Measurements from ENCODE around the gene RAB3IL1. TPM values are rescaled to one million over a fixed set of nuclear protein-coding genes. Genes with fewer than 3 reads are reported as not detected.

The RAB3IL1 gene
- total and polyA plus RNA-seq, 2 of the 13 experiments (the other 11 are each of a cell fraction or from before 2014, with no cell fraction given), result 1.2 to 2.0 TPM

- TF ChIP-seq ZNF337 (CRISPR knock-in tag; IDR thresholded peaks at IDR 0.05; ENCODE audit: borderline replicate concordance, low read depth), result no peak
- peak; percentile 64 for TF ChIP-seq TCF7 (IDR thresholded peaks at IDR 0.05; ENCODE audit: low read depth)
- no peak for TF ChIP-seq SOX13 (IDR thresholded peaks at IDR 0.05)
- TF ChIP-seq SOX13 (CRISPR knock-in tag; conservative IDR thresholded peaks at IDR 0.05 in 1 of 2, IDR thresholded peaks at IDR 0.05 in 1 of 2), result 0 out of 4 replicates have a peak, but pooled peaks of 1 of the 2 experiments have one; percentile 18
- no peak for TF ChIP-seq ZNF629 (CRISPR knock-in tag; conservative IDR thresholded peaks at IDR 0.05)
- TF ChIP-seq, protein P1, sequence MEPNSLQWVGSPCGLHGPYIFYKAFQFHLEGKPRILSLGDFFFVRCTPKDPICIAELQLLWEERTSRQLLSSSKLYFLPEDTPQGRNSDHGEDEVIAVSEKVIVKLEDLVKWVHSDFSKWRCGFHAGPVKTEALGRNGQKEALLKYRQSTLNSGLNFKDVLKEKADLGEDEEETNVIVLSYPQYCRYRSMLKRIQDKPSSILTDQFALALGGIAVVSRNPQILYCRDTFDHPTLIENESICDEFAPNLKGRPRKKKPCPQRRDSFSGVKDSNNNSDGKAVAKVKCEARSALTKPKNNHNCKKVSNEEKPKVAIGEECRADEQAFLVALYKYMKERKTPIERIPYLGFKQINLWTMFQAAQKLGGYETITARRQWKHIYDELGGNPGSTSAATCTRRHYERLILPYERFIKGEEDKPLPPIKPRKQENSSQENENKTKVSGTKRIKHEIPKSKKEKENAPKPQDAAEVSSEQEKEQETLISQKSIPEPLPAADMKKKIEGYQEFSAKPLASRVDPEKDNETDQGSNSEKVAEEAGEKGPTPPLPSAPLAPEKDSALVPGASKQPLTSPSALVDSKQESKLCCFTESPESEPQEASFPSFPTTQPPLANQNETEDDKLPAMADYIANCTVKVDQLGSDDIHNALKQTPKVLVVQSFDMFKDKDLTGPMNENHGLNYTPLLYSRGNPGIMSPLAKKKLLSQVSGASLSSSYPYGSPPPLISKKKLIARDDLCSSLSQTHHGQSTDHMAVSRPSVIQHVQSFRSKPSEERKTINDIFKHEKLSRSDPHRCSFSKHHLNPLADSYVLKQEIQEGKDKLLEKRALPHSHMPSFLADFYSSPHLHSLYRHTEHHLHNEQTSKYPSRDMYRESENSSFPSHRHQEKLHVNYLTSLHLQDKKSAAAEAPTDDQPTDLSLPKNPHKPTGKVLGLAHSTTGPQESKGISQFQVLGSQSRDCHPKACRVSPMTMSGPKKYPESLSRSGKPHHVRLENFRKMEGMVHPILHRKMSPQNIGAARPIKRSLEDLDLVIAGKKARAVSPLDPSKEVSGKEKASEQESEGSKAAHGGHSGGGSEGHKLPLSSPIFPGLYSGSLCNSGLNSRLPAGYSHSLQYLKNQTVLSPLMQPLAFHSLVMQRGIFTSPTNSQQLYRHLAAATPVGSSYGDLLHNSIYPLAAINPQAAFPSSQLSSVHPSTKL (CRISPR knock-in tag; IDR thresholded peaks at IDR 0.05), result peak; percentile 56; the same call in 1 of the 2 replicates
- no peak for TF ChIP-seq ZNF335 (CRISPR knock-in tag; IDR thresholded peaks at IDR 0.05)
- no peak for TF ChIP-seq DNMT1 (CRISPR knock-in tag; IDR thresholded peaks at IDR 0.05)
- TF ChIP-seq, protein P2, sequence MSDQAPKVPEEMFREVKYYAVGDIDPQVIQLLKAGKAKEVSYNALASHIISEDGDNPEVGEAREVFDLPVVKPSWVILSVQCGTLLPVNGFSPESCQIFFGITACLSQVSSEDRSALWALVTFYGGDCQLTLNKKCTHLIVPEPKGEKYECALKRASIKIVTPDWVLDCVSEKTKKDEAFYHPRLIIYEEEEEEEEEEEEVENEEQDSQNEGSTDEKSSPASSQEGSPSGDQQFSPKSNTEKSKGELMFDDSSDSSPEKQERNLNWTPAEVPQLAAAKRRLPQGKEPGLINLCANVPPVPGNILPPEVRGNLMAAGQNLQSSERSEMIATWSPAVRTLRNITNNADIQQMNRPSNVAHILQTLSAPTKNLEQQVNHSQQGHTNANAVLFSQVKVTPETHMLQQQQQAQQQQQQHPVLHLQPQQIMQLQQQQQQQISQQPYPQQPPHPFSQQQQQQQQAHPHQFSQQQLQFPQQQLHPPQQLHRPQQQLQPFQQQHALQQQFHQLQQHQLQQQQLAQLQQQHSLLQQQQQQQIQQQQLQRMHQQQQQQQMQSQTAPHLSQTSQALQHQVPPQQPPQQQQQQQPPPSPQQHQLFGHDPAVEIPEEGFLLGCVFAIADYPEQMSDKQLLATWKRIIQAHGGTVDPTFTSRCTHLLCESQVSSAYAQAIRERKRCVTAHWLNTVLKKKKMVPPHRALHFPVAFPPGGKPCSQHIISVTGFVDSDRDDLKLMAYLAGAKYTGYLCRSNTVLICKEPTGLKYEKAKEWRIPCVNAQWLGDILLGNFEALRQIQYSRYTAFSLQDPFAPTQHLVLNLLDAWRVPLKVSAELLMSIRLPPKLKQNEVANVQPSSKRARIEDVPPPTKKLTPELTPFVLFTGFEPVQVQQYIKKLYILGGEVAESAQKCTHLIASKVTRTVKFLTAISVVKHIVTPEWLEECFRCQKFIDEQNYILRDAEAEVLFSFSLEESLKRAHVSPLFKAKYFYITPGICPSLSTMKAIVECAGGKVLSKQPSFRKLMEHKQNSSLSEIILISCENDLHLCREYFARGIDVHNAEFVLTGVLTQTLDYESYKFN (CRISPR knock-in tag; conservative IDR thresholded peaks at IDR 0.05), result peak; percentile 24; the same call in 1 of the 2 replicates
- TF ChIP-seq MAF1 (CRISPR knock-in tag; IDR thresholded peaks at IDR 0.05; ENCODE audit: borderline replicate concordance), result no peak
Measured at GRCh38 chr11:61930933-61931332, 13.6 kb upstream of the RAB3IL1 start (continued).
